Activated CD4-positive, CD25-positive, alpha-beta regulatory T cell treated with anti-CD3 and anti-CD28 coated beads, Interleukin-2, amount 50 U/mL, for 16 hours (primary cell): ENCODE results near the gene MSMP.
A peak's percentile ranks its signal among the peaks of the same experiment; 100 is the strongest.

Experiments
- DNase-seq: peaks from one replicate; pipeline ENCODE4 v3.0.0-alpha.2; 2020; ENCODE audit warnings: low read depth, low spot score

MSMP gene, protein sequence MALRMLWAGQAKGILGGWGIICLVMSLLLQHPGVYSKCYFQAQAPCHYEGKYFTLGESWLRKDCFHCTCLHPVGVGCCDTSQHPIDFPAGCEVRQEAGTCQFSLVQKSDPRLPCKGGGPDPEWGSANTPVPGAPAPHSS

DNA sequence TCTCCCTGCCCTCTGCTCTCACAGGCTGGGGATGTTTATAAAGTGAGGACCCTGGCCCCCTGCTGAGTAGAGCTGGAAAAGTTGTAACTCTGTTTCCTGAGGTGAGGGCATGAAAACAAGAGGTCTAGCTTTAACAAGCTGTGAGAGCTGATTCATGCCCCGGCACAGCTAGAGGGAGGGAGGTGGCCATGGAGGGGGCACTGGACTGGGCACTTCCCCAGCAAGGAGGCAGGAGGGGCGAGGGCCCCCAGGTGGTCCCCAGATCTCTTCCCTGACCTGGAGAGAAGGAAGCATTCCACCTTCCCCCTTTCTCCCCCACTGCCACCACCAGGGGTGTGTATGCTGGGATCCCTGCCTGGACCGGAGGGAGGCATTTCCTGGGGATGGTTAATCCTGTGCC, at the start of gene MSMP:
MSMP (minus strand) TSS at position 13 of the 400 bp plus-strand sequence. CDS start 147 bp downstream, outside the sequence.
- DNase-seq = no peak

DNA sequence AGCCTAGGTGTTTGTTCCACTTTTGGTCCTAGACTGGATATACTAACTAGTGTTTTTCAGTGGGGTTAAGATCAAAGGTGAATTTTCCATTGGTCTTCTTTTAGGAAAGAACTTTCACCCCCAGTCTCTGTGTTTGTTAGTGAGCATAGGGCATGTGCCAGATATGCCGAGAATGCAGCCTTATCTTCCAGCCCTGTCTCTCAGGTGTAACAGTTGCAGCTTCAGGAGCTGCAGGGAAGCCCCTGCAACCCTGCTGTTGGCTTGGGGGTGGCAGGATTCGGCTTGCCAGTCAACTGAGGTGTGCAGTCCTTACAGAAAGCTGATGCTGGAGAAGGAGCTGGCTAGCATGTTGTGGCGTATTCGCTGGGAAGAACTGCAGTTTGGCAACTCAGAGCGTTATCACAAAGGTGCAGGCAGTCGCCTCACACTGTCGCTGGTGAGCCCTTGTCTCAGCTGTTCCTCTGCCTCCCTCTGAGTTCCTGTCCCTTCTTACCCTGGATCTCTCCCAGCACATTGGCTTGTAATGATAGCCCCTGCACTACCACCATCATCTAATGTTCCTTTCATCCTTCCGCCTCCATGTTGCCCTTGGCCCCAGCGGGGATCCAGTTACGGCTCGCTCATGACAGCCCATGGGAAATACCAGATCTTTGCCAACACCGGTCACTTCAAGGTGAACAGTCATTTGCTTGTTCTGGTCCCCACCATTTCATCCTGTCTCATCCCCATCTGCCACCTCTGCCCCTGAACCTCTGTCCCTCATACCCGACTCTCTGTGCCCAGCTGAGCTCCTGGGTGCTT, 47.5 kb upstream of the MSMP start:
- no peak for DNase-seq

DNA sequence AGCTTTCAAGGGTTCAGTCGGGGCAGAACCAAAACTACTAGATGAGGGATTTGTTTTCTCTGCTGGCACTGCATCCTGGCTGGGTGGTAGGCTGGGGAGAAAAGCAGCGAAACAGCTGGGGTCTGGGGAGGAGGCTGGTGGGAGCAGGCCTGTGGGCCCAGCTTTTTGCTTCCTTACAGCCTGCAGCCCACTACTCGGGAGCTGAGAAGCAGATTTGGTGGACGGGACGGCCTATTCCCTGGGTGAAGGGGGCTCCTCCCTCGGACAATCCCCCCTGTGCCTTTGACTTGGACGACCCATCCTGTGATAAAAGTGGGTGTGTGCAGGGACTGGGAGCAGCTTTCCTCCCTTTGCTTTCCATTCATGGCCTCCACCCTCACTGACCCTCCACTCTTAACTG, 46.5 kb upstream of the MSMP start:
- no peak for DNase-seq

DNA sequence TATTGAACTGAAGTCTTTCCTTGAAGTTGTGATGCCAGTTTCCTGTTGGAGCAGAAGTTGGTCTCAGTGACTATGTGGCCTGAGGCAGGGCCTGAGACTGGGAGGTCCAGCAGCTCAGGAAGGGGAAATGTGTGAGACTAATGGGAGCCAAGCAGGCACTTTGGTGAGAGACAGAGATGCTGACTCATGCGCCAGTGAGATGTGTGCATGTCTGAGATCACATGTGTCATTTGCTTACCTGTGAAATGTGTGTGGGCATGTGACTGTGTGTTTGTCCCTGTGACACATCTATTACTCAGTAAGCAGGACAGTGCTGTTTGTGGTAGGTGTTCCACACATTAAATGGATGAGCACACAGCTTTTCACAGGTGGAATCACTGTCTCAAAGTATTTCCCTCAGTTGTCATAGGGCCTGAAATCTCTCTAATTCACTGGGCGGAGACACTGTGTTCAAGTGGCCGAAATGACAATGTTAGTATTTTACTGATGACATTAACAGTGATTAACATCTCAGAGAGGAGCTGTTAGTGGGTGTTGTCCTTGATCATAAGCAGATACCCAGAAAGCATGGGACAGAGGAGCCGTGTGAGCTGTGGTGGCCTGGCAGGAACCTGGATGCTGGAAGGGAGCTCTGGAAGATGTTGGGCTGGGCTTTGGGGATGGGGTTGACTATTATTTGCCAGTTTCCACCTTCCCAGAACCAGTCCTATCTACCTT, 44.7 kb upstream of the MSMP start:
- no peak for DNase-seq

DNA sequence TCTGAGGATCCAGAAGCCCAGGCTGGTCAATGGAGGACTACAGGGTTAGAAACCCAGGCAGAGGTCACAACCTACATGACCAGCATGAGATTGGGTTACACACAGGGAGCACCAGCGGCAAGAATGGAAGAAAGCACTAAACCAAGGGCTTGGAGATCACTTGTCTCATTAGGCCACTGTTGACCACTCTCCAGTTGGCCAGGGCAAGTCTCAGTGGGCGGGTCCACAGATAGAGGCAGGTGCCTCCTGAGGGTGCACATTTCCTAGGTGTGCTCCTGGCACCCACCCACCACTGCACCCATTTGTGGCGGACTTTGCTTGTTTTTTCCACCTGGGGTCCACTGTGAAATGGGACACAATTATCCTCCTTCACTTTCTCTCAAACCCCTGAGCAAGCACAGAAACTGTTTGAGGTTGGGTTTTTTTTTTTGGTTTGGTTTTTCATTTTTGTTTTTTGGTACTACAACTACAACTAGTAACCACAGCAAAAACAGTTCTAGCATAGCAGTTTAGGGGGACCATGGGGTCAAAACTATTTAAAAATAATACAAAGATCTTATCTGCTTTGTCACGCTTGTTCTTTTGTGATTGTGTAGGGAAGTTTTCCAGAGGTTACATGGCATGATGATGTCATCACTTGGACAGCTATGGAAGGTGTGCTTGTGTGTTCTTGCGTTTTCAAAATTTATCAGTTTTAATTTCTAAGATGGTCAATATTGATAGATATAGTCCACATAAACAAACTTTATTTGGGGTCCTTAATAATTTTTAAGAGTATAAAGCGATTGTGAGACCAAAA, 43.4 kb upstream of the MSMP start:
- DNase-seq = no peak

DNA sequence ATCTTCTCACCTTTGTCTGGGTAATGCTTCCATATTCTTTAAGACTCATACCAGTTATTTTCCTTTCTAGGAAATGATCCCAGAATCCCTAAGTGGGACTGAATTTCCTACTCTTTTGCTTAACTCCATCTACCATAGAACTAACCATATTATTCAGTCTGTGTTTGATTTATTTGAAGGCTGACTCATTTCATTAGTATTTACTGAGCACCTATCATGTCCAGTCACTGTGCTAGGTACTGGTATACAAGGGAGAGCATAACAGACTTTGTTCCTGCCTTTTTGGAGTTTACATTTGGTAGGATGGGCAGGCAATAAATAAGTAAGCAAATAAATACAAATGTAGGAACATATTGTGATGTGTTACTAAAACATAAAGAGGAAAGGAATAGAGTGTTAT, 41.6 kb upstream of the MSMP start:
- no peak for DNase-seq

DNA sequence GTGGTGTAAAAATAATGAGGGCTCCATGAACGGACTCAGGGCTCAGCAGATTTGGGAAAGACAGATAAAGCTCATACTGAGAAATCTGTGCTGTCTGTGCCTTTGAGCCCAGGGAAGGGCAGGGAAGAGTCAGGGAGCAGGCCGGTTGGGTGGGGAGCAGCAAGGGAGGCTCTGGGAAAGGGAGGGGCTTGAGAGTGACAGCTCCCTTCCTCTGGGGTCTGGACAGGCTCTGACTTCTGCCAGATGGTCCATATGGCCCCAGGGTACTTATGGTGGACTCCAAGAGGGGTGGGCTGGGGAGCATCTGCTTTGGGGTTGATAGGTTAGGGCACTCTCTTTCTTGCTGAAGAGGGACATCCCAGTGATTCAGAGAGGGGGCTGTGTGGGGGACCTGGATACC, 39.4 kb upstream of the MSMP start:
- DNase-seq = no peak

DNA sequence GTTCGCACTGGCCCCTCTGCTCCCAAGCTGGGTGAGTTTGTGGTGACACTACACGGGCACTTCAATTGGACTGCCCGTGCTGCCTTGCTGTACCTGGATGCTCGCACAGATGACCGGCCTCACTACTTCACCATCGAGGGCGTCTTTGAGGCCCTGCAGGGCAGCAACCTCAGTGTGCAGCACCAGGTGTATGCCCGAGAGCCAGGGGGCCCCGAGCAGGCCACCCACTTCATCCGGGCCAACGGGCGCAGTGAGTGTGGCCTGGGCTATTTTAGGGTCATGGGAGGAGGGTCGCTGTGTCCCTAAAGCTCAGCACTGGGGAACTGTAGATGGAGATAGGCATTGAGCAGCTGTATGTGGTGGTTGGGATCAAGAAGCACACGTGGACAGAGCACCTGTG, 38.8 kb upstream of the MSMP start:
- no peak for DNase-seq

DNA sequence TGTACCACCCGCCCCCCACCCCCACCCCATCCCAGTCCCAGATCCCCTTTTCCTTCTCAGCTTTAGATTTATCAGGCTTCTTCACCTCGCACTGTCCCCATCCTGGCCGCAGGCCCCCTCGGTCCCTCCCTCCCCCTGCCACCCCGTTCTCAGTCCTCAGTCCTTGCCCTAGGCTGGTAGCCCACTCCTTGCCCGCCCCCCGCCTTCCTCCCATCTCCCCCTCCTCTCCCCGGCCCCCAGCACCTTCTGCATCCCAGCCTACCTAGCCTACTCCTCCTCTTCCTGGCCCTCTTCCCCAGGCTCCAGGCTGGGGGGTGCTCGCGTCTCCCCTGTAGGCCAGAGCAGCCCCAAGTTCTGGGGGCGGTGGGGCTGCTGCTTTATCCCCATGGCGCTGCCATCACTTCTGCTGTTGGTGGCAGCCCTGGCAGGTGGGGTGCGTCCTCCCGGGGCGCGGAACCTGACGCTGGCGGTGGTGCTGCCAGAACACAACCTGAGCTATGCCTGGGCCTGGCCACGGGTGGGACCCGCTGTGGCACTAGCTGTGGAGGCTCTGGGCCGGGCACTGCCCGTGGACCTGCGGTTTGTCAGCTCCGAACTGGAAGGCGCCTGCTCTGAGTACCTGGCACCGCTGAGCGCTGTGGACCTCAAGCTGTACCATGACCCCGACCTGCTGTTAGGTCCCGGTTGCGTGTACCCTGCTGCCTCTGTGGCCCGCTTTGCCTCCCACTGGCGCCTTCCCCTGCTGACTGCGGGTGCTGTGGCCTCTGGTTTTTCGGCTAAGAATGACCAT, 38.1 kb upstream of the MSMP start:
- DNase-seq = no peak

DNA sequence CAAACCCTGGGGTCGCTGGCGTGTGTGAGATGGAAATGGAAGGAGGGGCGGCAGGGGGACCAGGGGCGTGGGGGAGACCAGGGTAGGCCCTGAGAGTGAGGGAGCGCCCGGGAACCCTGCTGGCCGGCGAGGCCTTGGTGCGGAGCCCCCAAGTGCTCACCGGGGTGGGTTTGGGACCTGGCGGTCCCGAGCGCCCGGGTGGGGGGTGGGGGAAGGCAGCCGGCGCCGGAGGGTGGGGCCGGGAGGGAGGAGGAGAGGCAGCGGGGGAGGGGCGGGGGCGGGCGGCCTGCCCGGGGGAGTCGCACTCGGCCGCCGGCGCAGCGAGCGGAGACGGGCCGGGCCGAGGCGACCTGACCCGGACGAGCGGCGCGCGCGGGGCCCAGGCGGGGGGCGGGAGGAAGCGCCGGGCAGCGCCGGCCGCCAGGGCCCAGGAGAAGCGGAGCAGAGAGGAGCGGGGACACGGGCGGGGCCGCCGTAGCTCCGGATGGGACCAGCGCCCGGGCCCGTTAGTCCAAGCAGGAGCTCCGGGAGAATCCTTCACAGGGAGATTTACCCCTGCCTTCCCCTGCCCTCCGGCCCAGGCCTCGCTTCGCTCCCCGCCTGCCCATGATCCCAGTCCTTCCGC, 37.3 kb upstream of the MSMP start, which contains the start of gene NPR2:
NPR2 (plus strand) TSS at position 295 of the 625 bp plus-strand sequence. CDS start 818 bp downstream, outside the sequence.
- no peak for DNase-seq

DNA sequence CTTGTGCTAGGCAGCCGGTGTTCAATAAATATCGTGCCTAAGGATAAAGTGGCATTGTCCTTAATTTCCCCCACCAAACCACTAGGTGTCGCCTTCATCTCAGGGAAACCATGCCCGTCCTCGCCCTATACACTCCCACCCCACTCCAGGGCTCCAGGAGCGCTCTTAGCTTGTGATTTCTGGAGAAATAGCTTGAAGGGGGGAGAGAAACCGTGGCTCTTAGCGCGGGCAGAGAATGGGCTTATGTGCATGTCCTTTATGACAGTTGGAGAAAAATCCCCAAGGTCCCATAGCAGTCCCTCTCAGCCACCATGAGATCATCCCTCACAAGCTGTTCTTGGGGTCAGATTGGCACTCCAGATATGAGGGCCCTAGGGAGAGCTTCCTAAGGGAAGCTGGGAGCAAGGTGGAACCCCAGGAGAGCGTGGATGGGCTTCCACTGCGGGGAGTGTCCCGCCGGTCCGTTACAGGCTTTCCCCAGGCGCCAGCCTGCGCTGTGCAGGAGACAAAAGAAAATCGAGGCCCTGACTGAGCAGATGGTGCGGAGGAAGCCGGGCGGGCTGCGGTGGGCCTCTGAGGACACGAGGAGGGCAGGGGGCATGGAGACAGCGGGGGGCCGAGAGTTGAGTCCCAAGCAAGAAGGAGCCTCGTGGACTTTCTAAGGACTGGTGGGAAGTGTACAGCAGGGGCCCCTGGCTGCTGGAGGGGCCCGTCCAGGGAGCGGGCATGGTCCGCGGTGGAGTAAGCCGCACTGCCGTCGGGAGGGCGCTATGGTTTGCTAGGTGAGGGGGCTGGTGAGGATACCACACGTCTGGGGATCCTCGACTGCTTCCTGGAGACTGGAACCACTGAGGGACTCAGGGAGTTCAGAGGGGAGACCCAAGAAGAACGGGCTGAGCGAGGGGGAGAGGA, 36.6 kb upstream of the MSMP start:
- peak; percentile 40 for DNase-seq

DNA sequence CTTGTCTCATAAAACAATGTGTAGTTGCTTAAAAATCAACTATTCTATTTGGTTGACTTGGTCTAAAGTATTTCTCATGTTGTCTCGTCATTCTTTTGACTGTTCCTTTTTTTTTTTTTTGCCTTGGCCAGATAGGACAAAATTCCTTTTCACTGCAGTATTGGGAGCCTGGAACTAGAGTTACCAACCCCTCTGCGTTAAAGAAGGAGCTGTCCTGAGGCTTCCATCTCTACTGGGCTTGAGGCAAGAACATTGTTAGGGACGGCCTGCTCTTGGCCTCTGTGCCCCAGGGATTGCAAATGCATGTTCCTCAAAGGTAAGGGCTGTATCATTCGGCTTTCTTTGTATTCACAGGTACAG, 35.9 kb upstream of the MSMP start:
- no peak for DNase-seq

DNA sequence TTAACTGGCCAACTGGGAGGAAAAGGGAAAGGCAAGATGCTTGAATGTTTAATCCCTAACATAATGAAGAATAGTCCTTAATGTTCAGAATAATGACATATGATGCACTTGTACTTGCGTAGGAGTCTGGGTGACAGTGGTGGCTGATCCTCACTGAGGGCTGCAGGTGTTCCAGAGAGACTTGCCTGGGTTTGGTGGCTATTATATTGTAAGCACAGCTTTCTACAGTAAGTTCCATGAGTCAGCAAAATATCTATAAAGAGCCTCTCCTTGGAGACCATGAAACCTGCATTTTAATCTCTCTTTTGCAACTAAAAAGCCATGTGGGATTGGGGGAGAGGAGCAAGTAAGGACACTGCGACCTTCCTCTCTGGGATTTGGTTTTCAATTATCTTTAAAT, 35.5 kb upstream of the MSMP start:
- DNase-seq = no peak

DNA sequence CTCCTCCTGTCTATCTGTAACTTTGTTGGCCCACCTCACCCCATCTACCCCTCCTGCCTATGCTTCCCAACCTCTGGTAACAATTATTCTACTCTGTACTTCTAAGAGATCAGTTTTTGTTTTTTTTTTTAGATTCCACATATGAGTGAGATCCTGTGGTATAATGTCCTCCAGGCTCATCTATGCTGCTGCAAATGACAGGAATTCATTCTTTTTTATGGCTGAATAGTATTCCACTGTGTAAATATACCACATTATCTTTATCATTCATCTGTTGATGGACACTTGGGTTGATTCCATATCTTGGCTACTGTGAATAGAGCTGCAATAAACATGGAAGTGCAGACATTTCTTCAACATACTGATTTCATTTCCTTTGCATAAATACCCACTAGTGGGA, 29.3 kb upstream of the MSMP start:
- no peak for DNase-seq

DNA sequence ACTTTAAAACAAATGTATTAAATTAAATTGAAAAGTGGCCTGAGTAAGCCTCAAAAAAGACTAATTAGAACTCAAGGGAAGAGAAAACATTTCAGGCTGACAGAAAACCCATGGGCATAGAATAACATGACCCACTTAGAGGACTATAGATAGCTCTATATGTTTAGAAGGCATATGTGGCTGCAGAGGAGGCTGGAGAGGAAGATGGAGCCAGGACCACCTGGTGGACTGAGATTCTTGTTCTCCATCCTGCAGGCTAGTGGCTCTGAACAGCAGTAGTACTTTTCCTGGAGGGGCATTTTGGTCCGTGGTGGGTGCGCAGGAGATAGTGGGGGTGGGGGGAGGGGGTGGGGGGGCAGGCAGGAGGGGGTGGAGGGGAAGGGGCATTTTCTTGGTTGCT, 27.0 kb upstream of the MSMP start:
- no peak for DNase-seq

DNA sequence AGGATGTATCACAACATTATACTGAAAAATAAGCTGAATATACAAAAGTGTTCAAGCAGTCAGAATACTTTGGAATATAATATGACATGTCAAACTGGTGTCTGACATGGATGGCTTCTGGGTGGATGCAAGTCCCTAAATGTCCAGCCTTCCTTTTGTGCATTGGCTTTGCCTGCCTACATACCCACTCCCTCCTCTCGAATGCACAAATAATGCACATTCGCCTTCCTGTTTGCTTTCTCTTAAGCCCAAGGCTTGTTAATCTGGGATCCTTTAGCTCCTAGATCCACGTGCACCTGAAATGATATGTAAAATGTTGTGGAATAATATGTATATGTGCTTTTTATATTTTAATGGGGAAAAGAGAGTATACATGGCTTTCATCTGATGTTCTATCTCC, 24.4 kb upstream of the MSMP start:
- no peak for DNase-seq

DNA sequence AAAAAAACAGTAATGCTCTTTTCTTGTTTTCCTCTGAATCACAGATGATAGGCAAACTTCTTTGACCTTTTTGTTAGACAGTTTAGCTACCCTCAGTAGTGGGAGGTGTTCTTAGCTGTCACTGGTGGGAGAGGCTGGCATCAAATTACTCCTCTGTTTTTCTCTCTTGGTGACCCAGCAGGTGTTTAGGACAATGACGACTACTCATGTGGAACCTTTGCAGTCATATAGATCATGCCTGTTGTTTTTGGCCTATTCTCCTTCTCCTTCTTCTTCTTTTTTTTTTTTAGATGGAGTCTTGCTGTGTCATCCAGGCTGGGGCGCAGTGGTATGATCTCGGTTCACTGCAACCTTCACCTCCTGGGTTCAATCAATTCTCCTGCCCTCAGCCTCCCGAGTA, 21.9 kb upstream of the MSMP start:
- DNase-seq = no peak

DNA sequence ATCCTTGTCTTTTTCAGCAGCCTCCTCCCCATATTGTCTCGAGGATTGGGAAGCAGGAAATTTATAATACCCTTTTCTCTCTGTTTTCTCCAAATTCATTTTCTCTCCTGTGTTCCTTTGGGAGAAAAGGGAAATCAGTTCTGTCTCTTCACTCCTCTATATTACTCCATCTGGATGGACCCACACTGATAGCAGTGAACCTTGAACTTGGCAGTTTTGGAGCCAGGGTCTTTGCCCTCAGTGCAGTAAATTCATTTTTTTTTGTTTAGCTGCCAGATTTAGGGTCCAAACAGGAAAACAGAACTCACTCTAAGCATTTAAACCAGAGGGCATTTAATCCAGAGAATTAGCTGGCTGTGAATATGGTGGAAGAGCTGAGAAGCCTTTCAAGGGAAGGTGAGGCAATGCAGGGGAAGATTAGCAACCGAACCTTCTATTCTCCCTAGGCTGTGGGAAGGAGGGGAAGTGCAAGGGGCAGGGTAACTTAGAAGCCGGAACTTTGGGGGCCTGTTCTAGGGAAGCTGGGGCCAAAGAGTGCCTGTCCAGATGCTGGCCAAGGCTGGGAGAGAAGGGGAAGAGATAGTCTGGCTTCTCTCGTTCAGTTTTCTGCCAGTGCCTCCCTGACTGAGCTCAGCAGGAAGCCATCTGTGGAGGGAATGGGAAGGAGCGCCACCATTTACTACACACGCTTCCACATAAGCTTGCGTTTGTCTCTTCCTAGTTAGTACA, 21.0 kb upstream of the MSMP start:
- DNase-seq = no peak

DNA sequence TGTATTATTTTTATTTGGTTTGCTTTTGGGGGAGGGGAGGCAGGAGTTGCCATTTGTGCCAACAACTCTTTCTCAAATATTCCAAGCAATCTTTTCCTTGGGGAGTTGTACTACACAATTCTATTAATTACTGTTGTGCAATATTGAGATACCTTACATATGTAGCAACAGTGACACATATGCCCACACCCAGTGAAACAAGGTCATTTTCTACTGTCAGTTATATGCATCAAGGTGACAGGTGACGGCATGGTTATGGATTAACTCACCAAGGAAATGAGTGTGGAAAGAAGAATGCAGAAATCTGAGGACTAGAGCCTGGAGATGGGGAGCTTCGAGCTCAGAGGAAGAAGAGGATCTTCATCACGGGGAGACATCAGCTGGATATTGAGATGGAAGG, 17.9 kb upstream of the MSMP start:
- no peak for DNase-seq
